ENCODE data around the gene OLIG3. TPM values are rescaled to one million over a fixed set of nuclear protein-coding genes. Genes with fewer than 3 reads are reported as not detected.

The OLIG3 gene
- total RNA-seq, 1 experiment from 2014 or later: not detected

- BruUV-seq (replicated peaks): no TSS peak
- H3K4me3 ChIP-seq (ENCODE audit: low read length): no peak overlapping the region
- ATAC-seq (no peak), DNase-seq (no peak)
- no peak overlapping the region for H2AFZ ChIP-seq (ENCODE audit: low read length)
- no peaks in the 10 kb centered on the region for H3K9me2 ChIP-seq (replicated peaks; ENCODE audit: low read length)
- H3K9me3 ChIP-seq (ENCODE audit: low read length): no peaks in the 10 kb centered on the region
- no peak overlapping the region for H3K27ac ChIP-seq (ENCODE audit: low read length)
- no peaks in the 10 kb centered on the region for H3K79me2 ChIP-seq (ENCODE audit: low read length)
- H3K36me3 ChIP-seq (ENCODE audit: low read depth, low read length): no peaks in the 10 kb centered on the region
- H3K27me3 ChIP-seq (ENCODE audit: low read length): peaks cover 10% of the 10 kb centered on the region; the same call in 1 of the 2 replicates
- ChIA-PET CTCF (no interaction called here), POLR2A (ENCODE audit: unreplicated experiment) (no interaction called here)
- intact Hi-C loops (cut with micrococcal nuclease): no loop called here
- no peaks in the 10 kb centered on the region for H3F3A ChIP-seq (ENCODE audit: low read length, unreplicated experiment)
- H3K9ac ChIP-seq (ENCODE audit: low read length): no peak overlapping the region
- no peaks in the 10 kb centered on the region for H4K20me1 ChIP-seq (ENCODE audit: low read length)
- TF ChIP-seq EZH2phosphoT487 (IDR thresholded peaks at IDR 0.05; ENCODE audit: borderline replicate concordance, low read length) (no peak), CTCF (conservative IDR thresholded peaks at IDR 0.05; ENCODE audit: low read depth, low read length) (no peak), EZH2 (IDR thresholded peaks at IDR 0.05; ENCODE audit: low read length, unreplicated experiment) (no peak)
- H3K4me2 ChIP-seq (ENCODE audit: low read length): no peak overlapping the region
- H3K4me1 ChIP-seq (ENCODE audit: insufficient read depth, low read length): no peaks in the 10 kb centered on the region
Measured at GRCh38 chr6:137467211-137467610, 27.0 kb downstream of the OLIG3 start.

- Histone ChIP-seq H3K4me1 (ENCODE audit: insufficient read depth, low read length) (no peaks in the 10 kb centered on the region), H3K9ac (ENCODE audit: low read length) (no peak overlapping the region), H3F3A (ENCODE audit: low read length, unreplicated experiment) (no peaks in the 10 kb centered on the region), H3K4me2 (ENCODE audit: low read length) (no peak overlapping the region), H3K27ac (ENCODE audit: low read length) (no peak overlapping the region), H3K9me2 (replicated peaks; ENCODE audit: low read length) (no peaks in the 10 kb centered on the region), H4K20me1 (ENCODE audit: low read length) (no peaks in the 10 kb centered on the region), H3K79me2 (ENCODE audit: low read length) (no peaks in the 10 kb centered on the region), H3K4me3 (ENCODE audit: low read length) (no peak overlapping the region), H3K9me3 (ENCODE audit: low read length) (no peaks in the 10 kb centered on the region), H3K36me3 (ENCODE audit: low read depth, low read length) (no peaks in the 10 kb centered on the region), H2AFZ (ENCODE audit: low read length) (no peak overlapping the region), H3K27me3 (ENCODE audit: low read length) (peaks cover 7% of the 10 kb centered on the region; the same call in 1 of the 2 replicates)
- CTCF ChIA-PET: no interaction called here
- no peak for TF ChIP-seq CTCF (conservative IDR thresholded peaks at IDR 0.05; ENCODE audit: low read depth, low read length)
- no peak for TF ChIP-seq EZH2phosphoT487 (IDR thresholded peaks at IDR 0.05; ENCODE audit: borderline replicate concordance, low read length)
- TF ChIP-seq EZH2 (IDR thresholded peaks at IDR 0.05; ENCODE audit: low read length, unreplicated experiment): no peak
- DNase-seq: no peak
- no TSS peak for BruUV-seq (replicated peaks)
- intact Hi-C loops (cut with micrococcal nuclease): no loop called here
- POLR2A ChIA-PET (ENCODE audit: unreplicated experiment): no interaction called here
- no peak for ATAC-seq
Measured at GRCh38 chr6:137465378-137466009, 28.7 kb downstream of the OLIG3 start.

- CTCF ChIA-PET: no interaction called here
- intact Hi-C loops (cut with micrococcal nuclease): no loop called here
Measured at GRCh38 chr6:137452333-137452894, 41.8 kb downstream of the OLIG3 start.

More at GRCh38 chr6:137452333-137452894, 41.8 kb downstream of the OLIG3 start:
- H3K9ac ChIP-seq (ENCODE audit: low read length): no peak overlapping the region
- POLR2A ChIA-PET (ENCODE audit: unreplicated experiment): no interaction called here
- DNase-seq (no peak), ATAC-seq (no peak)
- no TSS peak for BruUV-seq (replicated peaks)
- no peaks in the 10 kb centered on the region for H3F3A ChIP-seq (ENCODE audit: low read length, unreplicated experiment)
- no peaks in the 10 kb centered on the region for H3K9me3 ChIP-seq (ENCODE audit: low read length)
- no peak overlapping the region for H3K27ac ChIP-seq (ENCODE audit: low read length)
- no peak overlapping the region for H2AFZ ChIP-seq (ENCODE audit: low read length)
- H3K4me1 ChIP-seq (ENCODE audit: insufficient read depth, low read length): no peaks in the 10 kb centered on the region
- no peak overlapping the region for H3K4me2 ChIP-seq (ENCODE audit: low read length)
- H3K27me3 ChIP-seq (ENCODE audit: low read length): peaks cover 10% of the 10 kb centered on the region; the same call in 1 of the 2 replicates
- no peaks in the 10 kb centered on the region for H3K36me3 ChIP-seq (ENCODE audit: low read depth, low read length)
- H3K79me2 ChIP-seq (ENCODE audit: low read length): no peaks in the 10 kb centered on the region
- TF ChIP-seq EZH2 (IDR thresholded peaks at IDR 0.05; ENCODE audit: low read length, unreplicated experiment) (no peak), EZH2phosphoT487 (IDR thresholded peaks at IDR 0.05; ENCODE audit: borderline replicate concordance, low read length) (no peak), CTCF (conservative IDR thresholded peaks at IDR 0.05; ENCODE audit: low read depth, low read length) (no peak)
- H4K20me1 ChIP-seq (ENCODE audit: low read length): no peaks in the 10 kb centered on the region
- no peak overlapping the region for H3K4me3 ChIP-seq (ENCODE audit: low read length)
- no peaks in the 10 kb centered on the region for H3K9me2 ChIP-seq (replicated peaks; ENCODE audit: low read length)
